CD4-positive, alpha-beta T cell (primary cell): ENCODE data around the gene C1orf87. TPM values are rescaled to one million over a fixed set of nuclear protein-coding genes. Genes with fewer than 3 reads are reported as not detected.

Experiments
- ATAC-seq: fragments of 200-7000 bp; cut with Tn5 transposase; one replicate; pipeline ENCODE4 v1.10.0; 2022; ENCODE audit warnings: mild to moderate bottlenecking; ENCODE audit not compliant: poor library complexity
- CTCF ChIA-PET: fragments of 350-600 bp; sonication (Branson Sonifier 250); formaldehyde crosslinking; loops from one replicate; lab custom pipeline; 2021; ENCODE audit warnings: antibody characterized with exemption, inconsistent platforms; lab: Charles Lee
- POLR2A ChIA-PET: fragments of 350-600 bp; sonication (Branson Sonifier 250); formaldehyde crosslinking; loops from one replicate; lab custom pipeline; 2021; ENCODE audit warnings: antibody characterized with exemption, inconsistent platforms; lab: Charles Lee
- DNase-seq, 14 experiments: peaks; one replicate each; pipeline ENCODE4 v3.0.0-alpha.2; 2013 to 2020; ENCODE audit warnings: mixed read lengths in 2 of 14
- H3K27ac ChIP-seq, 2 donors: one replicate each; pipeline versions ENCODE4 v1.5.1 to v1.7.0; 2013; ENCODE audit warnings: low read length in 2 of 2, low read depth in 1 of 2, mild to moderate bottlenecking in 1 of 2
- H3K27me3 ChIP-seq, 2 experiments: 1 replicate in 1 of 2; 2 replicates in 1 of 2; pipeline versions ENCODE4 v1.6.1 to v1.7.0; 2013; ENCODE audit warnings: low read length in 2 of 2, control low read depth in 1 of 2, mild to moderate bottlenecking in 1 of 2, moderate library complexity in 1 of 2; ENCODE audit not compliant: insufficient read depth in 2 of 2, control insufficient read depth in 1 of 2
- H3K36me3 ChIP-seq: one replicate; pipeline ENCODE4 v1.6.1; 2013; ENCODE audit warnings: low read length, control low read depth; ENCODE audit not compliant: insufficient read depth
- H3K4me1 ChIP-seq: one replicate; pipeline ENCODE4 v1.6.1; 2013; ENCODE audit warnings: low read length, control low read depth; ENCODE audit not compliant: insufficient read depth
- H3K4me3 ChIP-seq: one replicate; pipeline ENCODE4 v1.5.1; 2013; ENCODE audit warnings: mild to moderate bottlenecking, low read length, moderate library complexity
- H3K9me3 ChIP-seq, 2 experiments: 1 replicate in 1 of 2; 2 replicates in 1 of 2; pipeline versions ENCODE4 v1.6.1 to v1.7.0; 2013; ENCODE audit warnings: low read length in 2 of 2, mild to moderate bottlenecking in 2 of 2, control low read depth in 1 of 2, moderate library complexity in 1 of 2; ENCODE audit not compliant: control insufficient read depth in 1 of 2, insufficient read depth in 1 of 2
- H3K27ac Mint-ChIP-seq: one replicate; pipeline ENCODE4 v1.8.0; 2020; ENCODE audit warnings: mixed read lengths
- H3K27me3 Mint-ChIP-seq: one replicate; pipeline ENCODE4 v1.8.0; 2021; ENCODE audit warnings: mixed read lengths
- H3K36me3 Mint-ChIP-seq: one replicate; pipeline ENCODE4 v1.8.0; 2021; ENCODE audit warnings: low read depth, mixed read lengths
- H3K4me1 Mint-ChIP-seq: one replicate; pipeline ENCODE4 v1.8.0; 2021; ENCODE audit warnings: low read depth, mixed read lengths
- H3K4me3 Mint-ChIP-seq: one replicate; pipeline ENCODE4 v1.8.0; 2020; ENCODE audit warnings: mild to moderate bottlenecking, mixed read lengths
- H3K9me3 Mint-ChIP-seq: one replicate; pipeline ENCODE4 v1.8.0; 2020; ENCODE audit warnings: mixed read lengths
- CTCF ChIP-seq: fragments of 200-600 bp; IDR thresholded peaks from one replicate; pipeline ENCODE4 v1.8.0; 2022; ENCODE audit warnings: antibody characterized with exemption, mild to moderate bottlenecking
- intact Hi-C, 2 experiments: fragments of 100-400 bp; cut with DNase I in 1 of 2; cut with micrococcal nuclease in 1 of 2; formaldehyde crosslinking; loops; one replicate each; pipeline versions ENCODE4 v1.15.1 to v1.9.0; 2023 to 2025; cut with DNase I, micrococcal nuclease
- total RNA-seq, 174 experiments: library from RNA in 2 of 174; stranded (reverse) in 2 of 174; gene quantifications; one replicate each; pipeline ENCODE4 v1.2.3 and lab custom pipeline; 2021 to 2026

C1orf87 gene
- total RNA-seq, 2 experiments from 2014 or later = not detected

GRCh38 chr1:59978026-59978425 lies 95.5 kb downstream of the C1orf87 start:
- peaks cover 23% of the 10 kb centered on the region for H3K27me3 Mint-ChIP-seq
- no peaks in the 10 kb centered on the region for H3K4me1 ChIP-seq
- intact Hi-C loops = loop anchor here (2.0 to 10.0 kb wide), 3 partner anchors 1067 to 1875 kb away; no protein-coding TSS in a partner anchor
- no peaks in the 10 kb centered on the region for H3K36me3 ChIP-seq
- no peak overlapping the region for H3K4me3 ChIP-seq
- H3K27ac ChIP-seq = no peak overlapping the region
- no peak overlapping the region for H3K27ac Mint-ChIP-seq
- no peak for TF ChIP-seq CTCF
- H3K36me3 Mint-ChIP-seq = no peaks in the 10 kb centered on the region
- ChIA-PET CTCF (no interaction called here), POLR2A (no interaction called here)
- ATAC-seq (no peak), DNase-seq (no peak)
- H3K27me3 ChIP-seq = peaks cover 7 to 14% of the 10 kb centered on the region in 2 experiments
- no peaks in the 10 kb centered on the region for H3K9me3 Mint-ChIP-seq
- no peaks in the 10 kb centered on the region for H3K9me3 ChIP-seq
- no peak overlapping the region for H3K4me3 Mint-ChIP-seq
- no peaks in the 10 kb centered on the region for H3K4me1 Mint-ChIP-seq

DNA sequence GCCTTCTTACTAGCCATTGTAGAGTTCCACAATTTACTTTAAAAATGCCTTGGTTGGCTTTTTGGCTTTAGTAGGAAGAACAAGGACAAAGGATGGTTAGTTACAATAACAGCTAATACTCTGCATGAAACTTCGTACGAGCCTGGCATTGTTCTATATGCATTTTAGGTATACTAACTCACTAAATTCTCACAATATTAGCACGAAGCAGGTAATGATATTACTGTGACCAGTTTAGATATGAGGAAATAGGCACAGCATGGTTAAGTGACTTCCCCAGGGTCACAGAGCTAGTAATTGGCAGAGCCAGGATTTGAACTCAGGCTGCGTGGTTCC lies 96.5 kb downstream of the C1orf87 start:
- Histone ChIP-seq H3K36me3 (no peaks in the 10 kb centered on the region), H3K4me3 (no peak overlapping the region), H3K27ac (no peak overlapping the region), H3K27me3 (peaks cover 7 to 14% of the 10 kb centered on the region in 2 experiments), H3K9me3 (no peaks in the 10 kb centered on the region), H3K4me1 (no peaks in the 10 kb centered on the region)
- POLR2A ChIA-PET = no interaction called here
- Mint-ChIP-seq H3K4me3 (no peak overlapping the region), H3K4me1 (no peaks in the 10 kb centered on the region), H3K9me3 (no peaks in the 10 kb centered on the region), H3K27me3 (peaks cover 29% of the 10 kb centered on the region), H3K27ac (no peak overlapping the region), H3K36me3 (no peaks in the 10 kb centered on the region)
- CTCF ChIA-PET = no interaction called here
- intact Hi-C loops = loop anchor here in 1 of 2 experiments (1.0 to 10.0 kb wide), 4 partner anchors 1068 to 1875 kb away; no protein-coding TSS in a partner anchor
- DNase-seq (no peak), ATAC-seq (no peak)
- peak; percentile 51 for TF ChIP-seq CTCF

GRCh38 chr1:59976194-59977074 lies 97.1 kb downstream of the C1orf87 start:
- no peak overlapping the region for H3K4me3 Mint-ChIP-seq
- ChIA-PET CTCF (no interaction called here), POLR2A (no interaction called here)
- peaks cover 30% of the 10 kb centered on the region for H3K27me3 Mint-ChIP-seq
- H3K27ac ChIP-seq = no peak overlapping the region
- H3K9me3 Mint-ChIP-seq = no peaks in the 10 kb centered on the region
- no peaks in the 10 kb centered on the region for H3K9me3 ChIP-seq
- peaks cover 2% of the 10 kb centered on the region for H3K4me1 ChIP-seq
- no peak overlapping the region for H3K27ac Mint-ChIP-seq
- TF ChIP-seq CTCF = peak; percentile 82
- no peaks in the 10 kb centered on the region for H3K36me3 ChIP-seq
- intact Hi-C loops = loop anchor here in 1 of 2 experiments (1.0 to 10.0 kb wide), 4 partner anchors 1068 to 1876 kb away; no protein-coding TSS in a partner anchor
- no peak overlapping the region for H3K4me3 ChIP-seq
- H3K36me3 Mint-ChIP-seq = no peaks in the 10 kb centered on the region
- H3K27me3 ChIP-seq = peaks cover 7 to 14% of the 10 kb centered on the region in 2 experiments
- no peak for ATAC-seq
- peak in 13 of 14 experiments; percentile 6 to 54 (median 27) for DNase-seq
- H3K4me1 Mint-ChIP-seq = peaks cover 2% of the 10 kb centered on the region
